Activated CD8-positive, alpha-beta T cell treated with anti-CD3 and anti-CD28 coated beads for 36 hours (primary cell): Measurements from ENCODE around the gene ADCY10. TPM values are rescaled to one million over a fixed set of nuclear protein-coding genes. Genes with fewer than 3 reads are reported as not detected.

ENCODE experiments used
- ATAC-seq: fragments of 200-7000 bp; cut with Tn5 transposase; one replicate; pipeline ENCODE4 v1.10.0; 2021; ENCODE audit warnings: mild to moderate bottlenecking, moderate library complexity
- CTCF ChIA-PET: fragments of 350-600 bp; sonication (Branson Sonifier 250); formaldehyde crosslinking; loops from one replicate; lab custom pipeline; 2021; ENCODE audit warnings: antibody characterized with exemption; lab: Charles Lee
- POLR2A ChIA-PET: fragments of 350-600 bp; sonication (Branson Sonifier 250); formaldehyde crosslinking; loops from one replicate; lab custom pipeline; 2021; ENCODE audit warnings: antibody characterized with exemption; lab: Charles Lee
- DNase-seq: peaks from one replicate; pipeline ENCODE4 v3.0.0-alpha.2; 2020
- H3K27ac Mint-ChIP-seq: one replicate; pipeline ENCODE4 v1.8.0; 2021; ENCODE audit warnings: mild to moderate bottlenecking, mixed read lengths
- H3K27me3 Mint-ChIP-seq: one replicate; pipeline ENCODE4 v1.8.0; 2021; ENCODE audit warnings: mixed read lengths
- H3K36me3 Mint-ChIP-seq: one replicate; pipeline ENCODE4 v1.8.0; 2021; ENCODE audit warnings: low read depth, mixed read lengths
- H3K4me1 Mint-ChIP-seq: one replicate; pipeline ENCODE4 v1.8.0; 2021; ENCODE audit warnings: low read depth, mixed read lengths
- H3K4me3 Mint-ChIP-seq: one replicate; pipeline ENCODE4 v1.8.0; 2021; ENCODE audit warnings: mild to moderate bottlenecking, moderate library complexity, mixed read lengths
- H3K9me3 Mint-ChIP-seq: one replicate; pipeline ENCODE4 v1.8.0; 2021; ENCODE audit warnings: mixed read lengths
- intact Hi-C: fragments of 100-400 bp; cut with micrococcal nuclease; formaldehyde crosslinking; loops from one replicate; pipeline ENCODE4 v1.10.0; 2022
- total RNA-seq, 2 experiments: library from RNA; stranded (reverse); gene quantifications; one replicate each; pipeline ENCODE4 v1.2.3, GENCODE V29; 2021
- TF ChIP-seq, protein P1 (sequence below): fragments of 200-600 bp; IDR thresholded peaks from one replicate; pipeline ENCODE4 v1.8.0; 2022; ENCODE audit warnings: antibody characterized with exemption, mild to moderate bottlenecking

Gene ADCY10
- total RNA-seq, 2 experiments from 2014 or later = 0.05 TPM; not detected in 1

DNA sequence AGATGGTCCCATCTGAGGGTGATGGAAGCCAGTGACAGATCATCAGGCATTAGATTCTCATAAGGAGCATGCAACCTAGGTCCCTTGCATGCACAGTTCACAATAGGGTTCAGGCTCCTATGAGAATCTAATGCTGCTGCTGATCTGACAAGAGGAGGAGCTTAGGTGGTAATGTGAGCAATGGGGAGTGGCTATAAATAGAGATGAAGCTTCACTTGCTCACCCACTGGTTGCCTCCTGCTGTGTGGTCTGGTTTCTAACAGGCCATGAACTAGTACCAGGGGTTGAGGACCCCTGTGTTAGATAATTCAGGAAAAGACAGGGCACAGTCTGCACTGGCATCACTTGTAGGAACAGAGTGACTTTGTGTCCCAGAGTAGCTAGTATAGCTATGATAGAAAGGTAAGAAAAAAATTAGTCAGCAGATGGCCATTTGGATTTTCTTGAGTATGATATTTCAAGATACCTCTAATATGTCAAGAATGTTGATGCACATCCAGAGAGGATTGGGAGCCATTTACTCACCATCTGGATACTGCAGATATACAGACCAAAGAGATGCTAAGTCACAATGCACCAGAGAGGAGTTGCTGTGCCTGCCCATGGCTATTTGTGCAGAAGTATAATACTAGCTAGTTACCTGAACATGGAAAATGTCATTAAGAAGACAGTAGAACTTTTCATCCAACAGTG lies 53.6 kb downstream of the ADCY10 start:
- no peak for ATAC-seq
- H3K4me3 Mint-ChIP-seq = no peak overlapping the region
- H3K27me3 Mint-ChIP-seq = no peaks in the 10 kb centered on the region
- H3K4me1 Mint-ChIP-seq = no peaks in the 10 kb centered on the region
- ChIA-PET POLR2A (interaction anchor here (1.5 kb wide), 1 partner anchor 21 kb away, joined by 3 read pairs; no protein-coding TSS in a partner anchor), CTCF (interaction anchor here (0.8 to 0.9 kb wide), 2 partner anchors 12 to 224 kb away, joined by 3 to 4 read pairs; no protein-coding TSS in a partner anchor)
- no peaks in the 10 kb centered on the region for H3K9me3 Mint-ChIP-seq
- no peaks in the 10 kb centered on the region for H3K36me3 Mint-ChIP-seq
- H3K27ac Mint-ChIP-seq = no peak overlapping the region
- intact Hi-C loops = no loop called here
- no peak for DNase-seq
- TF ChIP-seq, protein P1, sequence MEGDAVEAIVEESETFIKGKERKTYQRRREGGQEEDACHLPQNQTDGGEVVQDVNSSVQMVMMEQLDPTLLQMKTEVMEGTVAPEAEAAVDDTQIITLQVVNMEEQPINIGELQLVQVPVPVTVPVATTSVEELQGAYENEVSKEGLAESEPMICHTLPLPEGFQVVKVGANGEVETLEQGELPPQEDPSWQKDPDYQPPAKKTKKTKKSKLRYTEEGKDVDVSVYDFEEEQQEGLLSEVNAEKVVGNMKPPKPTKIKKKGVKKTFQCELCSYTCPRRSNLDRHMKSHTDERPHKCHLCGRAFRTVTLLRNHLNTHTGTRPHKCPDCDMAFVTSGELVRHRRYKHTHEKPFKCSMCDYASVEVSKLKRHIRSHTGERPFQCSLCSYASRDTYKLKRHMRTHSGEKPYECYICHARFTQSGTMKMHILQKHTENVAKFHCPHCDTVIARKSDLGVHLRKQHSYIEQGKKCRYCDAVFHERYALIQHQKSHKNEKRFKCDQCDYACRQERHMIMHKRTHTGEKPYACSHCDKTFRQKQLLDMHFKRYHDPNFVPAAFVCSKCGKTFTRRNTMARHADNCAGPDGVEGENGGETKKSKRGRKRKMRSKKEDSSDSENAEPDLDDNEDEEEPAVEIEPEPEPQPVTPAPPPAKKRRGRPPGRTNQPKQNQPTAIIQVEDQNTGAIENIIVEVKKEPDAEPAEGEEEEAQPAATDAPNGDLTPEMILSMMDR = no peak

DNA sequence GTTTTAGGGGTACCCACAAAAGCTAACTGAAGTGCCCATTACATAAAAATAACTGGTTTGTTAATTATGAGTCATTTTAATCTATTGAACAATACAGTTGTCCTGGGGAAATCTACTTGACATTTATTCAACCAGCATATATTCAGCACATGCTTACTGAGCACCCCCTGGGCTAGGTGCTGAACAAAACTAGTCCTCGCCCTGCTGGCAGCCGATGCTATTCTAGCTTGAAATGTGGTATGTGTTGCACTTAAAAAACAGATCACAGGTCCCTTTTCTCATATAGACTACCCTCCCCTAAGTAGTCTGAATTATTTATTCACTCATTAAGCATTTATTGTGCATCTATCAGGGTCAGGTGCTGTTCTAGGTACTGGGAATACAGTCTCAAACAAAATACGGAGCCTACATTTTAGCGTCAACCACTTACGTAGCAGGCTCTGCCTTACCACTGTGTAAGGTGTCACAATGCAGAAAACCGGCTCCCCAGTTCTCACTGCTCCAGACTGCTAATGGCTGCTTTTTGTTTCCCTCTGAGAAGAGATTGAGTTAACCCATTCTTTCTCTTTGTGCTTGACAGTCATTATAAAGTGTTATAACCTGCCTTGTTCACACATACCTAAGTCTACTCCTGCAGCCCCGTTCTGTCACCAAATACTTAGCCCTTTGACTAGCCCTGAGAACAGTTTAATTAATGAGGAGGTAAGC lies 57.1 kb downstream of the ADCY10 start:
- H3K4me3 Mint-ChIP-seq = no peak overlapping the region
- no peaks in the 10 kb centered on the region for H3K4me1 Mint-ChIP-seq
- DNase-seq (no peak), ATAC-seq (no peak)
- TF ChIP-seq, protein P1 = no peak
- no peaks in the 10 kb centered on the region for H3K9me3 Mint-ChIP-seq
- H3K36me3 Mint-ChIP-seq = no peaks in the 10 kb centered on the region
- H3K27ac Mint-ChIP-seq = no peak overlapping the region
- ChIA-PET CTCF (interaction anchor here (1.6 kb wide), 1 partner anchor 10 kb away, joined by 5 read pairs; no protein-coding TSS in a partner anchor), POLR2A (interaction anchor here (0.6 to 0.8 kb wide), 2 partner anchors 80 to 117 kb away, joined by 3 read pairs; partner anchors contain the start of gene MPC2)
- intact Hi-C loops = no loop called here
- no peaks in the 10 kb centered on the region for H3K27me3 Mint-ChIP-seq

DNA sequence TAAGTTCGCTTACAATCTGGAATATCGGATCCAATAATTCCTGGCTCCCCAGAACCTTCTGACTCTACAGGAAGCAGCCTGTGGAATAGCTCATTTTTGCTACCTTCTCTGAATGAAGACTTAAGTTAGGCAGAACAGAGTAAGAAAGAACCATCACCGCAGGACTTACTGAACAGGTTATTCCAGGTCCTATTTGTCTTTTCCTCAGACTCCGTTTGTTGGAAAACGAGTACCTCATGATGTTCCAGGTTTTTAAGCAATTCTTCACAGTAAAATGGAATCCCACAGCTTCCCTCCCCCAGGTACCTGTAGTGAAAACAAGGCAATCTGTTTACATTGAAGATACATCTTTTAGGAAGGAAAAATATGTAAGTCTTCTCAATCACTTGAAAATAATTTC lies 59.8 kb downstream of the ADCY10 start:
- Mint-ChIP-seq H3K36me3 (no peaks in the 10 kb centered on the region), H3K9me3 (no peaks in the 10 kb centered on the region), H3K27me3 (no peaks in the 10 kb centered on the region), H3K27ac (no peak overlapping the region), H3K4me1 (no peaks in the 10 kb centered on the region), H3K4me3 (no peak overlapping the region)
- ChIA-PET CTCF (no interaction called here), POLR2A (no interaction called here)
- TF ChIP-seq, protein P1 = no peak
- intact Hi-C loops = no loop called here
- ATAC-seq = no peak
- DNase-seq = no peak

DNA sequence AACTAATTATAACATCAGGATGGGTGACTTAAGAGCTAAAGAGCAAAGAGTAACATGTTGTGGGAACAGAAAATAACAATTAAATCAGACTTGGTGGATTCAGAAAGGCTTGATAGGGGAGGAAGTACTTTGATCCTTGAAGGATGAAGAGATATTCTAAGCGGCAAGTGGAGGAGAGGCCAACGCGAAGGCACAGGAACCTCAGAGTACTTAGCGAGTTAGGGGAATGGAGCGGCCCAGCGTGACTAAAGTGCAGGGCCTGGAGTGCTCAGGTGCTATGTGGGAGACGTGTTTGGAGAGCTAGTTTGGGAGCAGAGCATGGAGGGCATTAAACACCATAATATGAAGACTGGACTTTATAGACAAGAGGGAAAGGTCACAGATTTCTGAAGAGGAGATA lies 64.3 kb downstream of the ADCY10 start:
- ChIA-PET CTCF (interaction anchor here (0.8 kb wide), 1 partner anchor 233 kb away, joined by 3 read pairs; no protein-coding TSS in a partner anchor), POLR2A (no interaction called here)
- ATAC-seq (no peak), DNase-seq (no peak)
- TF ChIP-seq, protein P1 = no peak
- Mint-ChIP-seq H3K36me3 (no peaks in the 10 kb centered on the region), H3K27me3 (no peaks in the 10 kb centered on the region), H3K27ac (no peak overlapping the region), H3K4me1 (no peaks in the 10 kb centered on the region), H3K9me3 (no peaks in the 10 kb centered on the region), H3K4me3 (no peak overlapping the region)
- intact Hi-C loops = no loop called here

DNA sequence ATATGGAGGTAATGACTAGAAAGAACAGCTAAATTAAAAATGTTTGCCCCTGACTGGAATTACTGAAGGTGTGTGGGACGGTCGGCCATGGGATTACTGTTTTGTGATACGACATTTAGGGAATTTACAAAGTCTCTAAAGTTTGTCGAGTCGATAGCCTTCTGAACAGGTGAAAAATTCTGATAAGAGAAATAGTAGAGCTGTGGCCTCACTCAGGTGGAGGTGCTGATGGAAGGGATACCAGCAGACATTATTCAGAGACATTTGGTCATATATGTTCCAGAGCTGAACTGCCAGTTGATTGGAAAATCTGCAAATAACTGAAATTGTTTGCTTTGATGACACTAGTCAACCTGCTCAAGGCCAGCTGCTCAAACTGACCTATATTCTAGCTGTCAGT lies 71.1 kb downstream of the ADCY10 start:
- Mint-ChIP-seq H3K27ac (no peak overlapping the region), H3K36me3 (no peaks in the 10 kb centered on the region), H3K27me3 (no peaks in the 10 kb centered on the region), H3K4me3 (no peak overlapping the region), H3K4me1 (no peaks in the 10 kb centered on the region), H3K9me3 (no peaks in the 10 kb centered on the region)
- DNase-seq (no peak), ATAC-seq (no peak)
- TF ChIP-seq, protein P1 = no peak
- POLR2A ChIA-PET = no interaction called here
- intact Hi-C loops = no loop called here
- CTCF ChIA-PET = interaction anchor here (1.0 kb wide), 1 partner anchor 19 kb away, joined by 3 read pairs; no protein-coding TSS in a partner anchor
